Left lung (tissue), 10 donors: Measurements from ENCODE around the gene WAC. TPM values are rescaled to one million over a fixed set of nuclear protein-coding genes. Genes with fewer than 3 reads are reported as not detected.
A peak's percentile ranks its signal among the peaks of the same experiment; 100 is the strongest.

Source experiments
- ATAC-seq: fragments of 200-7000 bp; cut with Tn5 transposase; one replicate; pipeline ENCODE4 v1.9.1; 2020; ENCODE audit warnings: moderate library complexity
- DNase-seq, 4 donors: peaks; one replicate each; pipeline ENCODE4 v3.0.0-alpha.2; 2013 to 2020
- H3K27ac ChIP-seq, 2 donors: fragments of 200-600 bp; sonication (generic) in 1 of 2; one replicate each; pipeline versions ENCODE4 v1.5.0 to v1.8.0; 2020 to 2021
- H3K27me3 ChIP-seq, 2 donors: fragments of 200-600 bp; sonication (generic) in 1 of 2; one replicate each; pipeline versions ENCODE4 v1.5.0 to v1.8.0; 2020 to 2021
- H3K36me3 ChIP-seq, 2 donors: fragments of 200-600 bp; sonication (generic) in 1 of 2; one replicate each; pipeline versions ENCODE4 v1.5.0 to v1.8.0; 2020 to 2021
- H3K4me1 ChIP-seq, 2 donors: fragments of 200-600 bp; one replicate each; pipeline ENCODE4 v1.8.0; 2021
- H3K4me3 ChIP-seq, 2 donors: fragments of 200-600 bp; sonication (generic) in 1 of 2; one replicate each; pipeline versions ENCODE4 v1.5.0 to v1.8.0; 2020 to 2021; ENCODE audit warnings: mild to moderate bottlenecking in 1 of 2
- H3K9me3 ChIP-seq, 2 donors: fragments of 200-600 bp; sonication (generic) in 1 of 2; one replicate each; pipeline versions ENCODE4 v1.5.0 to v1.8.0; 2020 to 2021
- intact Hi-C, 2 donors: fragments of 100-400 bp; cut with DNase I; formaldehyde crosslinking; loops; one replicate each; pipeline versions ENCODE4 v1.11.2 to v1.14.2; 2022
- polyA plus RNA-seq, 6 donors: library from polyadenylated mRNA; unstranded; fragments of 120-200 nt; gene quantifications; one replicate each; pipeline ENCODE4 v1.2.1, GENCODE V29; 2013; ENCODE audit not compliant: insufficient read length in 6 of 6
- total RNA-seq, 2 donors: library from RNA; stranded (reverse); fragmentation: NEBNext Ultra II Directional; extraction: Animal tissue kit (Norgen Biotek cat#: 25700); gene quantifications; one replicate each; pipeline ENCODE4 v1.2.1, GENCODE V29; 2021
- TF ChIP-seq, protein P1 (sequence below), 2 donors: fragments of 200-600 bp; sonication (generic) in 1 of 2; IDR thresholded peaks; one replicate each; pipeline versions ENCODE4 v1.5.0 to v1.8.0; 2021; ENCODE audit warnings: antibody characterized with exemption in 2 of 2
- donor health status: DM: no; HTN: yes; CAD: no.
- donor health status: DM: no; HTN: no; CAD: no.

WAC gene
- total and polyA plus RNA-seq, 8 donors: 90.7 to 171 (median 146) TPM

DNA sequence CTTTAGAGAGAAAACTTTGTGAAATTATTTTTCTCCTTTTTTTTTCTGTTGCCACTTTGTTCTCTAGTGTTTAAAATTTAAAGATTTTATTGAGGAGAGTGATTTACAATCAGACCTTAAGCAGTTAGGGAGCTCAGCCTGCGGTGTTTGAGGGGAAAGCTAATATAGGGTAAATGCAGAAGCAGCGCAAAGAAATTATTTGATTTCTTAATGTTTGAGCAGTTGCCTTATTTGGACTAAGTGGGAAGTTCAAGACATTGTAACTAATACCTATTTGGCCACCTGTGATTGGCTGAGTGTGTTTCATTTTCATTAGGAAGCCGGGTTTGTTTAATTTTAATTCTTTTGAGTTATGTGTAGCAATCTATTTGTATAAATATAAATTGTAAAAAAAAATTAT, 25.3 kb downstream of the WAC start:
- TF ChIP-seq, protein P1, sequence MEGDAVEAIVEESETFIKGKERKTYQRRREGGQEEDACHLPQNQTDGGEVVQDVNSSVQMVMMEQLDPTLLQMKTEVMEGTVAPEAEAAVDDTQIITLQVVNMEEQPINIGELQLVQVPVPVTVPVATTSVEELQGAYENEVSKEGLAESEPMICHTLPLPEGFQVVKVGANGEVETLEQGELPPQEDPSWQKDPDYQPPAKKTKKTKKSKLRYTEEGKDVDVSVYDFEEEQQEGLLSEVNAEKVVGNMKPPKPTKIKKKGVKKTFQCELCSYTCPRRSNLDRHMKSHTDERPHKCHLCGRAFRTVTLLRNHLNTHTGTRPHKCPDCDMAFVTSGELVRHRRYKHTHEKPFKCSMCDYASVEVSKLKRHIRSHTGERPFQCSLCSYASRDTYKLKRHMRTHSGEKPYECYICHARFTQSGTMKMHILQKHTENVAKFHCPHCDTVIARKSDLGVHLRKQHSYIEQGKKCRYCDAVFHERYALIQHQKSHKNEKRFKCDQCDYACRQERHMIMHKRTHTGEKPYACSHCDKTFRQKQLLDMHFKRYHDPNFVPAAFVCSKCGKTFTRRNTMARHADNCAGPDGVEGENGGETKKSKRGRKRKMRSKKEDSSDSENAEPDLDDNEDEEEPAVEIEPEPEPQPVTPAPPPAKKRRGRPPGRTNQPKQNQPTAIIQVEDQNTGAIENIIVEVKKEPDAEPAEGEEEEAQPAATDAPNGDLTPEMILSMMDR (IDR thresholded peaks at IDR 0.05): no peak
- Histone ChIP-seq H3K4me3 (no peak overlapping the region), H3K27me3 (no peaks in the 10 kb centered on the region), H3K36me3 (peaks cover 0 to 44% of the 10 kb centered on the region in 2 donors), H3K27ac (peak overlapping the region in 1 of 2 donors; percentile 25), H3K4me1 (peaks cover 28 to 73% of the 10 kb centered on the region in 2 donors), H3K9me3 (no peaks in the 10 kb centered on the region)
- ATAC-seq (no peak), DNase-seq (no peak)
- intact Hi-C loops: no loop called here

DNA sequence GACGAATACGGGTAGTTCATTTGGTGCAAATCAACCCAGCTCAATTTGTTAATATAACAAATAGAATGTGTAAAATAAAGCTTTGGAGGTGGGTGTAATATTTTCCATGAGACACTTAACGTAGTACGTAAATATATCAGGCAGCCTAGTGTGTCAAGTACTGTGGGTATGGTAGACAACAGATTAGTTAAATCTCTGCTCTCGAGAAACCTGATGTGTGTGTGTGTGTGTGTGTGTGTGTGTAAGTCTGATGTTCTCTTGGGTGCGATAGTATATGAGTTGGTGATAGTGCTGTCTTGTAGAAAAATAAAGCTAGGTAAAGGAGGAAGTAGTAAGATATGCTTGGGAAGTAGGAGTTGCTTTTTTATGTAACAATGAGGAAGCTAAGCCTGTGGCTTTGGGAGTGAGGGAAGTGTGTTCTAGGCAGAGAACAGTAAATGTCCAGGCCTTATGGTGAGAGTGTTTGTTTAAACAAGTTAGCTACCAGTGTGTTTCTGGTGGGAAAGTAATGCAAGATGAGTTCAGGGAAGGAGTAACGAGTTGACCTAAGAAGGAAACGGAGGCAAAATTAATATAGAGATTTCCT, 26.1 kb downstream of the WAC start:
- Histone ChIP-seq H3K9me3 (no peaks in the 10 kb centered on the region), H3K27me3 (no peaks in the 10 kb centered on the region), H3K4me3 (no peak overlapping the region), H3K4me1 (peaks cover 24 to 69% of the 10 kb centered on the region in 2 donors), H3K36me3 (peaks cover 0 to 38% of the 10 kb centered on the region in 2 donors), H3K27ac (peak overlapping the region in 1 of 2 donors; percentile 28)
- TF ChIP-seq, protein P1 (IDR thresholded peaks at IDR 0.05): no peak
- intact Hi-C loops: no loop called here
- DNase-seq (no peak), ATAC-seq (peak; percentile 62)

DNA sequence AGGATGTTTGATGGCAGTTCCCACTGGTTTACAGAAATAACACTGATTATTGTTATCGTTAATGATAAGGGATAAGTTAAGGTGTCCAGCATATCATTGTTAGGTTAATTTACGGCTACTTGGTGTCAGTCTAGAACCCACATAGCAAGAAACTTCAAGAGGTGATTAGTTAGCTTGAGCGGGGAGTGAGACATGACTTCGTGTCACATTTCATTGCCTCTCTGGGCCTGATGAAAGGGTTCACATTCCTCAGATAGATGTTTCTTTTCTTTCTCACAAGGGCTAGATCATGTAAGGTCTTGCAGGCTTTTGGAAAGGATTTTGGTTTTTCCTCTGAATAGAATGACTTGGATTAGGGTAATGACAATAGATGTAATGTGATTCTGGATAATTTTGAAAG, 26.7 kb downstream of the WAC start:
- peak overlapping the region in 1 of 2 donors; percentile 28 for H3K27ac ChIP-seq
- DNase-seq: no peak
- peaks cover 24 to 68% of the 10 kb centered on the region in 2 donors for H3K4me1 ChIP-seq

DNA sequence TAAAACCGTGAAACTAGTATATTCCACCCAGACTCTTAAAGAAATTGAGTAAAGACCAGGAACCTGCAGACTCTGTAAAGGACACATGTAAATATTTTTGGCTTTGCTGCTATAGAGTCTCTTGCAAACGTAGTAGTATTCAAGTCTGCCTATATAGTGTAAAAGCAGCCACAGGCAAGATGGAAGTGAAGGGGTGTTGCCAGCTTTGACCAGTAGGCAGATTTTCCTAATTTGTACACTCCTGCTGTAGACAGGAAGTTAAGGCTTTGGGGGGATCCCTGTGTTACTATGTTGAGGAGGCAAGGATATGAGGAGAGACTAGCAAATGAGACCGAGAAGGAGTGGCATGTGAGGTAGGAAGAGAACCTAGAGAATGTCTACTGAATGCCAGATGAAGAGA, 27.7 kb downstream of the WAC start:
- H3K4me3 ChIP-seq: no peak overlapping the region
- ATAC-seq (no peak), DNase-seq (no peak)
- H3K4me1 ChIP-seq: peaks cover 29 to 68% of the 10 kb centered on the region in 2 donors
- intact Hi-C loops: no loop called here
- peak overlapping the region in 1 of 2 donors; percentile 8 for H3K27ac ChIP-seq
- H3K27me3 ChIP-seq: no peaks in the 10 kb centered on the region
- H3K36me3 ChIP-seq: peaks cover 0 to 23% of the 10 kb centered on the region in 2 donors
- TF ChIP-seq, protein P1 (IDR thresholded peaks at IDR 0.05): no peak
- H3K9me3 ChIP-seq: no peaks in the 10 kb centered on the region

More for the DNA sequence above, 26.7 kb downstream of the WAC start:
- no peak for ATAC-seq
- no peaks in the 10 kb centered on the region for H3K27me3 ChIP-seq
- H3K4me3 ChIP-seq: no peak overlapping the region
- TF ChIP-seq, protein P1 (IDR thresholded peaks at IDR 0.05): no peak
- H3K36me3 ChIP-seq: peaks cover 0 to 32% of the 10 kb centered on the region in 2 donors
- H3K9me3 ChIP-seq: no peaks in the 10 kb centered on the region
- intact Hi-C loops: no loop called here

DNA sequence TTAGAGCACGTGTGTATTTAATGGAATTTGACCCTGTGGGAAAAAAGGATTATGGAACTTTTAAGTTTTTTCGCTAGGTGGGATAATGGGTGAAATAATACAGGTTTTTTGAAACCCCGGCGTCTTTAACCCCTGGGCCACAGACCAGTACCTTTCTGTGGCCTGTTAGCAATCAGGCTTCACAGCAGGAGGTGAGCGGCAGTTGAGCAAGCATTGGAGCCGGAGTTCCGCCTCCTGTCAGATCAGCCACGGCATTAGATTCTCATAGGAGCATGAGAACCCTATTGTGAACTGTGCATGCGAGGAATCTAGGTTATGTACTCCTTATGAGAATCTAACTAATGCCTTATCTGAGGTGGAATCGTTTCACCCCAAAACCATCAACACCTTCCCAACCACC, 28.6 kb downstream of the WAC start:
- DNase-seq (no peak), ATAC-seq (no peak)
- no peaks in the 10 kb centered on the region for H3K9me3 ChIP-seq
- peaks cover 0 to 18% of the 10 kb centered on the region in 2 donors for H3K36me3 ChIP-seq
- H3K27me3 ChIP-seq: no peaks in the 10 kb centered on the region
- intact Hi-C loops: no loop called here
- H3K4me3 ChIP-seq: no peak overlapping the region
- H3K27ac ChIP-seq: no peak overlapping the region
- TF ChIP-seq, protein P1 (IDR thresholded peaks at IDR 0.05): no peak
- peaks cover 29 to 68% of the 10 kb centered on the region in 2 donors for H3K4me1 ChIP-seq
